Activated T-helper 1 cell treated with anti-CD3 and anti-CD28 coated beads, Interleukin-2, amount 50 U/mL, for 16 hours (primary cell): ENCODE data around the gene JADE1.

Experiments used
- DNase-seq, 2 donors: peaks; one replicate each; pipeline ENCODE4 v3.0.0-alpha.2; 2020; ENCODE audit warnings: low read depth in 1 of 2, low spot score in 1 of 2

Gene JADE1

GRCh38 chr4:128840711-128841318 lies 31.3 kb downstream of the JADE1 start:
- DNase-seq, result no peak

DNA sequence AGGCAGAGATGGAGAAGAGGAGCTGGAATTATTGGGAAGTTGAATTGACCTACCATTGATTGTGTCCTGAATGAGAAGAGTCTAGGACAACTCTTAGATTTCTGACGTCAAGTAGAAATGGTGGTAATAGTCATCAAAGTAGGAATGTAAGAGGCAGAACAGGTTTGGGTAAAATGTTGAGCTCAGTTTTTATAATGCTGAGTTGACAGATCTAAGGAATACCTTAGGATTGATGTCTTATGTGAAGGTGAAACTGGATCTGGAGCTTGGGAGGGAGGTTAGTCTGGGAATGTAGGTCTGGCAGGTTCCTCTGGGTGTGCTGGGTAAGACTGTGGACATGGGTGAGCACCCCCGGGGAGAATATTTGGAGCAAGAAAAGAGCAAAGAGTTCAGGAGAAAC lies 31.9 kb downstream of the JADE1 start:
- DNase-seq, result no peak

DNA sequence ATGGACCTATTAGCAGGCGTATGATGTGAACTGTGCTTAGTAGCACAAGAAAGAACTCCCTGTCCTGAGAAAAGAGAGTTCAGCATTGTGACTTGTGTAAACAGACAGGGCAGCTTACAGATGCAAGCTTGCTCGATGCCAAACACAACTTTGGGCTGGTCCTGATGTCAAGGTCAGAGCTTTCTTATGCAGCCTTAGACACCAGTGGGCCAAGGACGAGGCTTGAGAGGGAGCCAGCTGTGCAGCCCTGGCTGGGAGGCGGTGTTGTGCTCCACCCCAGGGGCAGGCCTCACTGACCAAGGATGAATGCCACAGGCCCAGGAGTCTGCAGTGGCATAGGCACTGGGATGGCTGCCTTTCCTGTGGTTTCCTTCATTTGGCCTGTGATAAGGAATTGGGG lies 35.4 kb downstream of the JADE1 start:
- DNase-seq, result no peak

- no peak for DNase-seq
These were observed 36.6 kb downstream of the JADE1 start for GRCh38 chr4:128846063-128846462.

DNA sequence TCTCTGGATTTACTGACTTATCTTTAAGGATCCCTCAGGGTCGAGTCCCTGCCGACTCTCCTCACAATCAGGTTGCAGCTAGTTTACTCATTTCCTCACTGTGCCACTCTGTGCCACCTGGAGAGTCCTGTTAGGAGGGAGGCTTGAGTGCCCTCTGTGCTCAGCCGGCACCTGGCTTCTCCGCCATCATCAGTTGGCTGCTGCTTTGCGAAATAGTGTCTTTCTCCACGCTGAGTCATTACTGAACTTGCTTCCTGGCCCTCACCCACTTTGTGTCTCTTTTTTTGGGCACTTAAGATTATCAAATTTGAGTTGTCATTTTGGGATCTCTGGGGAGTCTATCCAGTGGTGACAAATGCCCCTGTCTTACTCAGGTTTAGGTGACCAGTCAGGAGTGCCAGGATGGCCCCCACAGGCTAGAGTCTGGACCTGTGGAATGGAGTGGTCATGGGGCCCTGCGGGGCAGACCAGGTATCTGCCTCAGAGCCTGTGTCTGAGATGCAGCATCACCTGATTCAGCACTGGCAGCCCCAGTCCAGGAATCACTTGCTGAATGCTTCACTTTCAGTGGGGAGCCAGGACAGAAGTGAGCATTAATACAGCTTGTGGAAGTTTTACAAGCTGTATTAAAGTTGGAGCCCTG lies 37.7 kb downstream of the JADE1 start:
- no peak for DNase-seq

- DNase-seq, result no peak
These were observed 39.0 kb downstream of the JADE1 start for GRCh38 chr4:128848461-128848860.

- no peak for DNase-seq
These were observed 40.8 kb downstream of the JADE1 start for GRCh38 chr4:128850252-128850651.

DNA sequence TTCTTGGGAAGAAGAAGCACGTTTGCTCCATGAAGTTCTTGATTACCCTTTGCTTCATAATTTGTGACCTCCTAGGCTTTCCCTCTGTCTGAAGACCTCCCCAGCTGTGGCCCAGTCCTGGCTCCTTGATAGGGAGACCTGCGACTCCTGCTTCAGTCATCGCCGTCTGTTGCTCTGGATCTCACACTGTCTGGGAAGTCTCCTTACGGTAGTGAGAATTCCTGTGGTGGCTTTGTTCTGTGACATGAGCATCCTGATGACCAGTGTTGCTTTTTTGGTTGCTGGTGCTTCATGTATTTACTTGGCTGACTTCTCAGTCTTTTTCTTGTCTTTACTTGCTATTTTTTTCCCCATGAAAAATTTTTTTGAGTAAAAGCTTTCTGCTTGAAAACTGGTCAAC lies 44.2 kb downstream of the JADE1 start:
- DNase-seq, result no peak

DNA sequence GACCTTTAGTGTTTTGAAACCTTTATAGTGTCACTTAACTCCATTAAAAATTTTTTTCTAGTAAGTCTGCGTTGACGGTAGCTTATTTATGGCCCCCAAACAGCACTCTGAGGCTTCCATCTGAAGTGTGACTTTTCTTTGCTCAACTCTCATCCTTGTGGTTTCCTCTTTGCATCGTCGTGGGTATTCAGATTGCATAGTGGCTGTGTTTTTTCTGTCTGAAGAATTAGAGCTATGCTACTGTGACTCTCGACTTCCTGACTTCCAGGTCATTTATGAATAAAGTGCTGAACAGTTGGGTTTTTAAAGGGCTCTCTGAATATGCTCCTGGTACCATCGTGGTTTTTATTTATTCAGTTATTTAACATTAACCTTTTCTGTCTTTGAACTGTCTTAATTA lies 44.9 kb downstream of the JADE1 start:
- no peak for DNase-seq

DNA sequence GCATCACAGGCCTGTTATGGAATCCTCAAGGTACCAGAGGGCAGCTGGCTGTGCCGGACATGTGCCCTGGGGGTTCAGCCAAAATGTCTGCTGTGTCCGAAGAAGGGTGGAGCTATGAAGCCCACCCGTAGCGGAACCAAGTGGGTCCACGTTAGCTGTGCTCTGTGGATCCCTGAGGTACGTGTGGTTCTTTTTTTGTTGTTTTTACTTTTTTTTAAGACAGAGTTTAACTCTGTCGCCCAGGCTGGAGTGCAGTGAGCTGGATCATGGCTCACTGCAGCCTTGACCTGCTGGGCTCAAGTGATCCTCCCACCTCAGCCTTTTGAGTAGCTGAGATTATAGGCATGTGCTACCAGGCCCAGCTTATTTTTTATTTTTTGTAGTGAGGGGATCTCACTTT lies 46.1 kb downstream of the JADE1 start:
- no peak for DNase-seq

GRCh38 chr4:128856246-128856645 lies 46.7 kb downstream of the JADE1 start:
- no peak for DNase-seq

- DNase-seq, result no peak
These were observed 49.6 kb downstream of the JADE1 start for GRCh38 chr4:128858879-128859671.

- DNase-seq, result no peak
These were observed 50.6 kb downstream of the JADE1 start for GRCh38 chr4:128859887-128860677.

GRCh38 chr4:128861856-128862518 lies 52.5 kb downstream of the JADE1 start:
- no peak for DNase-seq

DNA sequence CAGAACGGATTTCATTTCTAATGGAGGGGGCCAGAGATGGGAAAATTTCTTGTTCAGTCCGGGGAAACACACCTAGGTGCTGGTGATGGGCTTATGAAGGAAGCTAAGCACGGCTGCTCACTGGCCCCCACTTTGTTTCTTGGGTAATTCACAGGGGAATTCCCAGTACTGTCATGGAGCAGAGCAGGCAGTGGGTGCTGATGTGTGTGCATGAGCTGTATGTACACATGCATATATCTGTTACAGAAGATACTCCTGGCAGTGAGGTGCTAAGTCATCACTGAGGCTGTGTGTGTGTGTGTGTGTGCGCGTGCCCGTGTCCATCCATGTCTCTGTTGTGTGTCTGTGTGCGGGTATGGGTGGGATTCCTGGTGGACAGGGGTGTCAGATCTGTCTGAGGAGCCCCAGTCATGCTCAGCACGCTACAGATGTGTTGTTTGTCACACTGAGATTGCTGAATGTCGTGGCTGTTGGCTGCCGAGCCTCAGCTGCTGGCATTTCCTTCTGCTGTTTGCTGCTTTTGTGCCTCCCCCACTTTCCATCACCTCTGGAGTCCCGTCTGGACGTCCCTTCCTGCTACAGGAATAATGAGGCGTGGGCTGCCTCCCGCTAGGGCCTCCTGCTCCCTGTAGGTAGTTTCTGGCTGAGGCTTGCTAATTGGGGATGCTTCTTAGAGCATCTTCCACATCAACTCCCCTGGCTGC lies 53.3 kb downstream of the JADE1 start:
- DNase-seq, result peak in 1 of 2 donors; percentile 20

- peak; percentile 31 to 48 for DNase-seq
These were observed 54.0 kb downstream of the JADE1 start for GRCh38 chr4:128863312-128864075.

DNA sequence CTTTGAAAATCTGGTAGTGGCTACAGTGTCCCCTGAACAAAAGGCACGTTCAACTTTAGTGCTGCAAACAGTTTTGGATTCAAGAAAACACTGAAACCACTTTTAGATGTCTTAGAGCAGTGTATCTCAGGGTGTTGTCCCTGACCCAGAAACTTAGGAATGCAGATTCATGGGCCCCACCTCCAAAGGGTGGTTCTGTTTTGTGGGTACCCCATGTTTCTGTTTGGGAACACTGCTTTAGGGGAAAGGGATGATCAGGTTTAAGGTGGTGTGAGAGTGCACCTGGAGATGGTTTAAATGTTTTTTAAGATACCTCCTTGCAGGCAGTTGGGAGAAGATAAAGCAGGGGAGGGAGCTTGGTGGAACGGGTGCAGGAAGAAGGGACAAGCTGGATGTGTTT lies 55.6 kb downstream of the JADE1 start:
- no peak for DNase-seq

DNA sequence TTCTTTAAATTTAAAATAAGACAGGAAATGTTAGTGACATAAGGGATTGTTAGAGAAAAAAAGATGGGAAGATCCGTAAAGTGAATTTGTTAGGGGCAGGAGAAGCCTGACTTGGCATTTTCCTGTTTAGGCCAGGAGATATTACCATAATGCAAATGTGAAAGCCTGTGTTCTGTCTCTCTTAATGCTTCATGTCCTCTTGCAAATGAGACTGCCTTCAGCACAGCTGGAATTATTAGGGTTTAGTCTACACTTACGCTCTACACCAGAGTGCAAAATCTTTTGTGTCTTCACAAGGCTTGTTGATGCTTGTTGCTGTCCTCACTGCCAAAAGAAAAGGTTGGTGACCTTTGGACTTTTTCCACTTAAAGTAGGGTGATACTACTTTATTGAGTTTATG lies 56.8 kb downstream of the JADE1 start:
- DNase-seq, result no peak

GRCh38 chr4:128866691-128867090 lies 57.2 kb downstream of the JADE1 start:
- DNase-seq, result no peak

GRCh38 chr4:128868758-128869157 lies 59.3 kb downstream of the JADE1 start:
- DNase-seq, result no peak
